Pancreas (tissue), 10 donors: Measurements from ENCODE around the gene SLC43A1. TPM values are rescaled to one million over a fixed set of nuclear protein-coding genes. Genes with fewer than 3 reads are reported as not detected.

Source experiments
- ATAC-seq, 4 donors: fragments of 200-7000 bp; cut with Tn5 transposase; one replicate each; pipeline versions ENCODE4 v1.8.0 to v1.9.1; 2020; ENCODE audit warnings: mild to moderate bottlenecking in 4 of 4, moderate library complexity in 4 of 4
- DNase-seq, 6 donors: peaks; one replicate each; pipeline ENCODE4 v3.0.0-alpha.2; 2020
- FAIRE-seq: peaks from 2 replicates; lab custom pipeline; 2012; peaks lifted over from hg19 to GRCh38; lab: Jason Lieb, UNC
- H3K27ac ChIP-seq, 4 donors: fragments of 200-600 bp; sonication (generic); 1 replicate in 3 of 4; 2 replicates in 1 of 4; pipeline versions ENCODE4 v1.5.0 to v1.8.0; 2020
- H3K27me3 ChIP-seq, 4 donors: fragments of 200-600 bp; one replicate each; pipeline ENCODE4 v1.8.0; 2021
- H3K36me3 ChIP-seq, 3 donors: fragments of 200-600 bp; sonication (generic) in 1 of 3; one replicate each; pipeline versions ENCODE4 v1.5.0 to v1.8.0; 2020 to 2021
- H3K4me1 ChIP-seq, 3 donors: fragments of 200-600 bp; one replicate each; pipeline ENCODE4 v1.8.0; 2021
- H3K4me3 ChIP-seq, 4 donors: fragments of 200-600 bp; sonication (generic) in 2 of 4; one replicate each; pipeline versions ENCODE4 v1.5.0 to v1.8.0; 2020 to 2021
- H3K9me3 ChIP-seq, 4 donors: fragments of 200-600 bp; one replicate each; pipeline ENCODE4 v1.8.0; 2021
- CTCF ChIP-seq, 4 donors: fragments of 200-600 bp; sonication (generic) in 3 of 4; IDR thresholded peaks; one replicate each; pipeline versions ENCODE4 v1.5.0 to v1.8.0; 2021; ENCODE audit warnings: antibody characterized with exemption in 4 of 4
- WGBS, 2 donors: extraction: QIAGEN DNeasy Blood & Tissue Kit; methylation state at CpG; one replicate each; pipeline ENCODE4 v1.1.7; 2013; 5-methylcytosine and 5-hydroxymethylcytosine counted together
- intact Hi-C, 3 donors: fragments of 100-400 bp; cut with DNase I; formaldehyde crosslinking; loops; one replicate each; pipeline versions ENCODE4 v1.11.1 to v1.14.2; 2022
- polyA plus RNA-seq, 2 donors: library from polyadenylated mRNA; stranded (reverse); fragments of 200-250 nt; gene quantifications; one replicate each; pipeline ENCODE4 v1.2.3, GENCODE V29; 2013
- total RNA-seq, 6 donors: library from RNA; stranded (reverse); fragmentation: NEBNext Ultra II Directional in 4 of 6; extraction: Animal tissue kit (Norgen Biotek cat#: 25700) in 4 of 6; gene quantifications; one replicate each; pipeline versions ENCODE4 v1.2.1 to v1.2.4, GENCODE V29; 2021 to 2023
- donor health status: healthy with polysubstance abuse.
- donor health status: DM: no; HTN: no; CAD: no; lungs with moderate emphysema.
- donor health status: DM: no; HTN: no; CAD: no.
- donor health status: control.
- donor health status: control.
- donor health status: Bipolar disorder and iron deficiency.
- donor health status: DM: yes; HTN: yes; CAD: no.
- donor health status: DM: no; HTN: no; CAD: no.
- donor health status: DM: no; HTN: no; CAD: no.
- donor health status: DM: yes; HTN: yes; CAD: no.

SLC43A1 gene
- total and polyA plus RNA-seq, 8 donors = 78.3 to 280 (median 122) TPM

GRCh38 chr11:57523419-57523818 is 7.9 kb upstream of the SLC43A1 start:
- no peak overlapping the region for H3K27ac ChIP-seq
- no peaks in the 10 kb centered on the region for H3K36me3 ChIP-seq
- peaks cover 0 to 4% (median 0%) of the 10 kb centered on the region in 3 donors for H3K4me1 ChIP-seq
- TF ChIP-seq CTCF (IDR thresholded peaks at IDR 0.05) = no peak
- no peak for ATAC-seq
- no peak for FAIRE-seq
- H3K4me3 ChIP-seq = no peak overlapping the region
- H3K27me3 ChIP-seq = no peaks in the 10 kb centered on the region
- no peaks in the 10 kb centered on the region for H3K9me3 ChIP-seq
- WGBS, 2 donors = 89 to 95% methylated on average over 4 of the region's 4 CpGs
- intact Hi-C loops = loop anchor here in 2 of 3 donors (5.0 to 10.0 kb wide), 2 partner anchors 41 to 49 kb away; no protein-coding TSS in a partner anchor
- DNase-seq = peak in 1 of 6 donors; percentile 7

- no peak for TF ChIP-seq CTCF (IDR thresholded peaks at IDR 0.05)
- 93 to 95% methylated on average over 2 of the region's 2 CpGs for WGBS, 2 donors
Observed at GRCh38 chr11:57521116-57521515, 5.6 kb upstream of the SLC43A1 start.

GRCh38 chr11:57516061-57516443 is 550 bp upstream of the SLC43A1 start:
- H3K9me3 ChIP-seq = no peaks in the 10 kb centered on the region
- H3K27me3 ChIP-seq = no peaks in the 10 kb centered on the region
- no peaks in the 10 kb centered on the region for H3K4me1 ChIP-seq
- ATAC-seq (no peak), DNase-seq (no peak), FAIRE-seq (no peak)
- peak overlapping the region in 3 of 4 donors; percentile 71 to 89 (median 76) for H3K27ac ChIP-seq
- TF ChIP-seq CTCF (IDR thresholded peaks at IDR 0.05) = no peak
- intact Hi-C loops = loop anchor here in 1 of 3 donors (10.0 kb wide), 1 partner anchor 51 kb away; the partner anchor contains the start of gene RTN4RL2
- 10 to 11% methylated on average over 5 of the region's 5 CpGs for WGBS, 2 donors
- peak overlapping the region; percentile 76 to 96 (median 88) for H3K4me3 ChIP-seq
- no peaks in the 10 kb centered on the region for H3K36me3 ChIP-seq

More at GRCh38 chr11:57521116-57521515, 5.6 kb upstream of the SLC43A1 start:
- ATAC-seq (no peak), FAIRE-seq (no peak), DNase-seq (no peak)
- no peaks in the 10 kb centered on the region for H3K4me1 ChIP-seq
- no peaks in the 10 kb centered on the region for H3K9me3 ChIP-seq
- H3K27me3 ChIP-seq = no peaks in the 10 kb centered on the region
- no peak overlapping the region for H3K27ac ChIP-seq
- H3K4me3 ChIP-seq = no peak overlapping the region
- intact Hi-C loops = loop anchor here in 2 of 3 donors (5.0 to 10.0 kb wide), 2 partner anchors 39 to 46 kb away; no protein-coding TSS in a partner anchor
- H3K36me3 ChIP-seq = no peaks in the 10 kb centered on the region

- Histone ChIP-seq H3K9me3 (no peaks in the 10 kb centered on the region), H3K36me3 (no peaks in the 10 kb centered on the region), H3K4me1 (peaks cover 0 to 4% (median 3%) of the 10 kb centered on the region in 3 donors), H3K27me3 (no peaks in the 10 kb centered on the region), H3K4me3 (peak overlapping the region; percentile 76 to 96 (median 88)), H3K27ac (peak overlapping the region; percentile 71 to 89 (median 80))
- 0 to 1% methylated on average over 45 to 57 of the region's 57 CpGs for WGBS, 2 donors
- ATAC-seq (peak; percentile 85 to 90 (median 88)), FAIRE-seq (no peak), DNase-seq (peak; percentile 78 to 94 (median 88))
- intact Hi-C loops = loop anchor here in 1 of 3 donors (10.0 kb wide), 1 partner anchor 50 kb away; the partner anchor contains the start of gene RTN4RL2
- no peak for TF ChIP-seq CTCF (IDR thresholded peaks at IDR 0.05)
Observed at GRCh38 chr11:57514538-57515331, 767 bp downstream of the SLC43A1 start.
